ENCODE measurements around the gene TMEM176A. TPM values are rescaled to one million over a fixed set of nuclear protein-coding genes. Genes with fewer than 3 reads are reported as not detected.

Gene TMEM176A
- total RNA-seq, 1 experiment from 2014 or later = not detected

- TF ChIP-seq JUND (IDR thresholded peaks at IDR 0.05) = no peak
- TF ChIP-seq CEBPB (IDR thresholded peaks at IDR 0.05; ENCODE audit: low read depth) = no peak
- no peak for TF ChIP-seq EZH2 (IDR thresholded peaks at IDR 0.05)
- no peak for TF ChIP-seq CBX3 (IDR thresholded peaks at IDR 0.05; ENCODE audit: low read depth)
- TF ChIP-seq YY1 (IDR thresholded peaks at IDR 0.05; ENCODE audit: extremely low read depth, insufficient replicate concordance, low read depth, low read length) = no peak
- TF ChIP-seq POLR2AphosphoS5 (IDR thresholded peaks at IDR 0.05; ENCODE audit: low read depth, low read length) = no peak
- no peak for TF ChIP-seq SRF (IDR thresholded peaks at IDR 0.05; ENCODE audit: low read depth)
These were observed 38.5 kb downstream of the TMEM176A start (continued) for GRCh38 chr7:150838965-150839650.

DNA sequence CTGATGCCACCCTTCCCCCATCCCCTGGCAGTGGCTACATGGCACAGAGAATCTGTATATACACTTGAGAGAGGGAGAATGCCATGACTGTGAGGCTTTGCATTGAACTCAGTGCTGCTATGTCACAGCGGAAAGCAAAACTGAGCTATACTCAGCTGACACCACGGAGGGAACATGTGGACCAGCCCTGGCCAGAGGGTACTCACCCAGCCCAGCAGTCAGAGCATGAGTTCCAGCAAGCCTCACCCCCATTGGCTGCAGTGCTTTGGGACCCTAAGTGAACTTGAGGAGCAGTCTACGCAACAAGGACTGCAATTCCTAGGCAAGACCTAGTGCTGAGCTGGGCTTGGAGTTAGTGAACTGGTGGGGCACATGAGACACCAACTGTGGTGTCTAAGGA, 41.4 kb downstream of the TMEM176A start:
- intact Hi-C loops (cut with micrococcal nuclease) = no loop called here
- Histone ChIP-seq H3K9ac (ENCODE audit: low read length) (no peak overlapping the region), H3K27ac (ENCODE audit: low read depth, low read length) (no peak overlapping the region), H3K4me3 (replicated peaks in 1 of 2; ENCODE audit: low read depth in 1 of 2, low read length in 2 of 2) (no peak overlapping the region), H4K20me1 (ENCODE audit: insufficient read depth) (no peaks in the 10 kb centered on the region), H3K79me2 (ENCODE audit: insufficient read depth, low read length) (no peaks in the 10 kb centered on the region), H3K27me3 (ENCODE audit: insufficient read depth, low read length) (peaks cover 15% of the 10 kb centered on the region), H3K9me2 (ENCODE audit: insufficient read depth) (no peaks in the 10 kb centered on the region), H3K36me3 (ENCODE audit: control insufficient read depth in 1 of 2, insufficient read depth in 2 of 2, low read length in 2 of 2) (no peaks in the 10 kb centered on the region), H3K4me2 (ENCODE audit: low read length) (no peak overlapping the region), H3K4me1 (ENCODE audit: control insufficient read depth in 1 of 2, insufficient read depth in 2 of 2, low read length in 2 of 2) (no peaks in the 10 kb centered on the region), H3K9me3 (ENCODE audit: control insufficient read depth in 1 of 2, insufficient read depth in 1 of 2, low read depth in 1 of 2, low read length in 2 of 2) (no peaks in the 10 kb centered on the region), H2AFZ (ENCODE audit: low read depth, low read length, poor library complexity, severe bottlenecking) (no peak overlapping the region)
- ChIA-PET POLR2A (no interaction called here), CTCF (no interaction called here), RAD21 (ENCODE audit: low non-redundant PET in 1 of 2, low total read pairs in 2 of 2, uncharacterized antibody in 2 of 2, unreplicated experiment in 2 of 2) (no interaction called here)
- BruUV-seq (replicated peaks) = no TSS peak
- TF ChIP-seq CBX3 (IDR thresholded peaks at IDR 0.05; ENCODE audit: low read depth) = no peak
- ATAC-seq (no peak), DNase-seq (ENCODE audit: low read depth, low spot score) (no peak)

- H3K27ac ChIP-seq (ENCODE audit: low read depth, low read length) = no peak overlapping the region
- H3K4me3 ChIP-seq (replicated peaks in 1 of 2; ENCODE audit: low read depth in 1 of 2, low read length in 2 of 2) = no peak overlapping the region
- peaks cover 14% of the 10 kb centered on the region for H3K27me3 ChIP-seq (ENCODE audit: insufficient read depth, low read length)
- no TSS peak for BruUV-seq (replicated peaks)
- H3K79me2 ChIP-seq (ENCODE audit: insufficient read depth, low read length) = no peaks in the 10 kb centered on the region
- TF ChIP-seq EZH2phosphoT487 (IDR thresholded peaks at IDR 0.05; ENCODE audit: borderline replicate concordance) (no peak), YY1 (IDR thresholded peaks at IDR 0.05; ENCODE audit: extremely low read depth, insufficient replicate concordance, low read depth, low read length) (no peak)
- TF ChIP-seq, protein P1, sequence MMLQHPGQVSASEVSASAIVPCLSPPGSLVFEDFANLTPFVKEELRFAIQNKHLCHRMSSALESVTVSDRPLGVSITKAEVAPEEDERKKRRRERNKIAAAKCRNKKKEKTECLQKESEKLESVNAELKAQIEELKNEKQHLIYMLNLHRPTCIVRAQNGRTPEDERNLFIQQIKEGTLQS (IDR thresholded peaks at IDR 0.05) = no peak
- DNase-seq (ENCODE audit: low read depth, low spot score) (no peak), ATAC-seq (no peak)
- no peak overlapping the region for H3K9ac ChIP-seq (ENCODE audit: low read length)
- POLR2A ChIA-PET = no interaction called here
- CTCF ChIA-PET = no interaction called here
- RAD21 ChIA-PET (ENCODE audit: low non-redundant PET in 1 of 2, low total read pairs in 2 of 2, uncharacterized antibody in 2 of 2, unreplicated experiment in 2 of 2) = no interaction called here
- H3K9me2 ChIP-seq (ENCODE audit: insufficient read depth) = no peaks in the 10 kb centered on the region
- no peak overlapping the region for H3K4me2 ChIP-seq (ENCODE audit: low read length)
- no peaks in the 10 kb centered on the region for H3K36me3 ChIP-seq (ENCODE audit: control insufficient read depth in 1 of 2, insufficient read depth in 2 of 2, low read length in 2 of 2)
- intact Hi-C loops (cut with micrococcal nuclease) = no loop called here
- no peak overlapping the region for H2AFZ ChIP-seq (ENCODE audit: low read depth, low read length, poor library complexity, severe bottlenecking)
- H4K20me1 ChIP-seq (ENCODE audit: insufficient read depth) = no peaks in the 10 kb centered on the region
- no peaks in the 10 kb centered on the region for H3K9me3 ChIP-seq (ENCODE audit: control insufficient read depth in 1 of 2, insufficient read depth in 1 of 2, low read depth in 1 of 2, low read length in 2 of 2)
- H3K4me1 ChIP-seq (ENCODE audit: control insufficient read depth in 1 of 2, insufficient read depth in 2 of 2, low read length in 2 of 2) = no peaks in the 10 kb centered on the region
These were observed 42.1 kb downstream of the TMEM176A start for GRCh38 chr7:150842716-150843115.
